Fibroblast of lung (primary cell): ENCODE data around the gene MAPKAPK2. TPM values are rescaled to one million over a fixed set of nuclear protein-coding genes. Genes with fewer than 3 reads are reported as not detected.

Source experiments
- DNase-seq, 2 donors: peaks; one replicate each; pipeline versions ENCODE4 v3.0.0 to v3.0.0-alpha.2; 2010; ENCODE audit warnings: low read depth in 2 of 2
- H2AFZ ChIP-seq: 2 replicates; pipeline ENCODE4 v1.5.1; 2012; ENCODE audit warnings: low read length, control low read depth, inconsistent platforms
- H3K27ac ChIP-seq: 2 replicates; pipeline ENCODE4 v1.5.1; 2011; ENCODE audit warnings: low read length, control low read depth; ENCODE audit not compliant: insufficient read depth
- H3K27me3 ChIP-seq: 2 replicates; pipeline ENCODE4 v1.5.1; 2011; ENCODE audit warnings: mild to moderate bottlenecking, low read length; ENCODE audit not compliant: control insufficient read depth, insufficient read depth
- H3K36me3 ChIP-seq: 2 replicates; pipeline ENCODE4 v1.5.1; 2011; ENCODE audit warnings: low read length; ENCODE audit not compliant: control insufficient read depth, insufficient read depth
- H3K4me1 ChIP-seq: 2 replicates; pipeline ENCODE4 v1.5.1; 2011; ENCODE audit warnings: low read length; ENCODE audit not compliant: control insufficient read depth, insufficient read depth; ENCODE audit errors: extremely low read depth
- H3K4me2 ChIP-seq: 2 replicates; pipeline ENCODE4 v1.5.1; 2011; ENCODE audit warnings: low read length, control low read depth; ENCODE audit not compliant: insufficient read depth; ENCODE audit errors: extremely low read depth
- H3K4me3 ChIP-seq, 4 experiments: fragments of 200-600 bp in 1 of 4; sonication (generic) in 1 of 4; replicated peaks in 1 of 4; 2 replicates each; pipeline ENCODE4 v1.5.1; 2011 to 2016; ENCODE audit warnings: low read length in 4 of 4, low read depth in 3 of 4, mild to moderate bottlenecking in 3 of 4, control low read depth in 2 of 4, inconsistent platforms in 1 of 4, mixed read lengths in 1 of 4; ENCODE audit not compliant: insufficient read depth in 1 of 4; ENCODE audit errors: control extremely low read depth in 1 of 4
- H3K79me2 ChIP-seq: 2 replicates; pipeline ENCODE4 v1.5.1; 2012; ENCODE audit warnings: mild to moderate bottlenecking, low read length, inconsistent platforms; ENCODE audit not compliant: control insufficient read depth, insufficient read depth
- H3K9ac ChIP-seq: 2 replicates; pipeline ENCODE4 v1.5.1; 2011; ENCODE audit warnings: mild to moderate bottlenecking, low read length, control low read depth; ENCODE audit not compliant: insufficient read depth
- H3K9me3 ChIP-seq: 2 replicates; pipeline ENCODE4 v1.5.1; 2012; ENCODE audit warnings: low read depth, low read length; ENCODE audit not compliant: control insufficient read depth, insufficient read depth
- H4K20me1 ChIP-seq: 2 replicates; pipeline ENCODE4 v1.5.1; 2011; ENCODE audit warnings: low read length; ENCODE audit not compliant: control insufficient read depth, insufficient read depth; ENCODE audit errors: extremely low read depth
- CTCF ChIP-seq, 2 donors: IDR thresholded peaks in 1 of 2; conservative IDR thresholded peaks in 1 of 2; 1 replicate in 1 of 2; 2 replicates in 1 of 2; pipeline ENCODE4 v1.5.1; 2011 to 2012; ENCODE audit warnings: low read length in 2 of 2, control low read depth in 1 of 2, inconsistent platforms in 1 of 2, low read depth in 1 of 2, mild to moderate bottlenecking in 1 of 2
- EZH2 ChIP-seq: IDR thresholded peaks from 2 replicates; pipeline ENCODE4 v1.5.1; 2012; ENCODE audit warnings: low read length, control low read depth, mild to moderate bottlenecking; ENCODE audit errors: missing control alignments
- polyA plus RNA-seq, 2 donors: library from polyadenylated mRNA; depleted of rRNA in 1 of 2; stranded (reverse) in 1 of 2; unstranded in 1 of 2; fragments of >200 nt; gene quantifications; 2 replicates each; pipeline ENCODE4 v1.2.1, GENCODE V29; 2011 to 2012; ENCODE audit warnings: missing spikeins in 1 of 2
- total RNA-seq: library from RNA; depleted of rRNA; stranded (reverse); fragments of >200 nt; gene quantifications from 2 replicates; pipeline ENCODE4 v1.2.1, GENCODE V29; 2014

MAPKAPK2 gene
- total and polyA plus RNA-seq, 2 donors (not counting 1 experiment from before 2014, with no cell fraction given) = 51.9 to 85.7 TPM

- no peak overlapping the region for H3K4me3 ChIP-seq
These were observed 1.4 kb upstream of the MAPKAPK2 start for GRCh38 chr1:206683313-206683712.

DNA sequence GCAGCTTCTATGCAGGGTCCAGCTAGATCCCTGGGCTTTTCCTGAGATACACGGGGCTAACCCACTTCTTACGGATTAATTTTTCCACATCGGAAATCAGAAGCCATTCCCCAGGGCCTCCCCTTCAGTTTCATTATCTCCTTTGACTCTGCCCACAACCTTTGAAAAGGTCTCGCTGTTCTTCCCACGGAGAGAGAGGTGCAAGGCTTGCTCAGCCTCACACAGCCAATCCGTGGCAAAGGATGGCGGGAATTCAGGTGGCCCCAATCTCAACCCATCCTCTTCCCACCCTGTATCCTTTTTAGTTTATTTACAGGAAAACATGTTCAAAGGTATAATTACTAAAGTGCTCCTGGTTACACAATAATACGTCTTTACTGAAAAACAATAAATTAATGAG is 702 bp upstream of the MAPKAPK2 start:
- no peak for TF ChIP-seq EZH2
- no peak for TF ChIP-seq CTCF (conservative IDR thresholded peaks at IDR 0.05 in 1 of 2, IDR thresholded peaks at IDR 0.05 in 1 of 2; ENCODE audit: low read depth in 1 of 2, low read length in 2 of 2)
- H3K79me2 ChIP-seq = peaks cover 35% of the 10 kb centered on the region
- no peaks in the 10 kb centered on the region for H3K9me3 ChIP-seq
- no peaks in the 10 kb centered on the region for H4K20me1 ChIP-seq
- H3K27me3 ChIP-seq = peaks cover 6% of the 10 kb centered on the region
- peaks cover 11% of the 10 kb centered on the region for H3K4me1 ChIP-seq
- H3K27ac ChIP-seq = no peak overlapping the region
- H2AFZ ChIP-seq = no peak overlapping the region
- H3K4me2 ChIP-seq = peak overlapping the region; percentile 85
- DNase-seq = no peak
- no peaks in the 10 kb centered on the region for H3K36me3 ChIP-seq
- H3K4me3 ChIP-seq = peak overlapping the region in 3 of 4 experiments; percentile 57 to 82 (median 76)
- H3K9ac ChIP-seq = no peak overlapping the region

More at GRCh38 chr1:206683313-206683712, 1.4 kb upstream of the MAPKAPK2 start:
- H3K27me3 ChIP-seq = peaks cover 6% of the 10 kb centered on the region
- H3K27ac ChIP-seq = no peak overlapping the region
- no peaks in the 10 kb centered on the region for H4K20me1 ChIP-seq
- no peak overlapping the region for H3K4me2 ChIP-seq
- no peak overlapping the region for H2AFZ ChIP-seq
- peaks cover 28% of the 10 kb centered on the region for H3K79me2 ChIP-seq
- no peaks in the 10 kb centered on the region for H3K9me3 ChIP-seq
- peaks cover 9% of the 10 kb centered on the region for H3K4me1 ChIP-seq
- DNase-seq = no peak
- no peaks in the 10 kb centered on the region for H3K36me3 ChIP-seq
- no peak overlapping the region for H3K9ac ChIP-seq
- TF ChIP-seq EZH2 (no peak), CTCF (conservative IDR thresholded peaks at IDR 0.05 in 1 of 2, IDR thresholded peaks at IDR 0.05 in 1 of 2; ENCODE audit: low read depth in 1 of 2, low read length in 2 of 2) (no peak)

GRCh38 chr1:206685334-206685768 is 646 bp downstream of the MAPKAPK2 start:
- Histone ChIP-seq H3K27me3 (peaks cover 6% of the 10 kb centered on the region), H4K20me1 (no peaks in the 10 kb centered on the region), H3K36me3 (no peaks in the 10 kb centered on the region), H3K4me2 (no peak overlapping the region), H3K4me3 (peak overlapping the region; percentile 76 to 87 (median 82)), H3K9ac (peak overlapping the region; percentile 95), H3K4me1 (peaks cover 14% of the 10 kb centered on the region), H3K79me2 (peaks cover 48% of the 10 kb centered on the region), H3K27ac (peak overlapping the region; percentile 95), H3K9me3 (no peaks in the 10 kb centered on the region), H2AFZ (no peak overlapping the region)
- DNase-seq = peak in 1 of 2 donors; percentile 42
- TF ChIP-seq EZH2 = no peak
- no peak for TF ChIP-seq CTCF (conservative IDR thresholded peaks at IDR 0.05 in 1 of 2, IDR thresholded peaks at IDR 0.05 in 1 of 2; ENCODE audit: low read depth in 1 of 2, low read length in 2 of 2)
